Measurements from ENCODE around the gene FER.

DNA sequence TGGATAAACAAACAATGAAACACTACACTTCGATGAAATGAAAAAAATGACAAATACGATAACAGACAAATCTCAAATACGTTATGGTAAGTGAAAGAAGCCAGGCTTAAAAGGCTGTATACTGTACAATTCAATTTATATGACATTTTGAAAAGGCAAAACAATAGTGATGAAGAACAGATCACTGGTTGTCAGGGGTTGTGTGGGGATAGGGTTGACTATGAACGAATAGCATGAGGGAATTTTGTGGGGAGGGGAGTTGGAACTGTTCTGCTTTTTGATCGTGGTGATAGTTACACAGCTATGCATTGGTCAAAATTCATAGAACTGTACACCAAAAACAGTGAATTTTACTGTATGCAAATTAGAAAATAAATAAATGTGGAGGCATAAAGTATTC lies 7.8 kb upstream of the FER start:
- TF ChIP-seq ZNF331 (CRISPR knock-in tag; IDR thresholded peaks at IDR 0.05) (no peak), ELF4 (CRISPR knock-in tag; IDR thresholded peaks at IDR 0.05; ENCODE audit: borderline replicate concordance) (no peak), EZH2 (conservative IDR thresholded peaks at IDR 0.05; ENCODE audit: low read depth, low read length) (no peak), PHF8 (CRISPR knock-in tag; IDR thresholded peaks at IDR 0.05) (no peak), MAFF (IDR thresholded peaks at IDR 0.05; ENCODE audit: low read depth, low read length) (no peak), HNF4A (CRISPR knock-in tag; IDR thresholded peaks at IDR 0.05) (no peak), ZNF652 (CRISPR knock-in tag; IDR thresholded peaks at IDR 0.05; ENCODE audit: borderline replicate concordance, low read depth) (no peak), EP300 (IDR thresholded peaks at IDR 0.05; ENCODE audit: low read depth in 2 of 2, low read length in 2 of 2) (no peak), EP300 (CRISPR knock-in tag; IDR thresholded peaks at IDR 0.05; ENCODE audit: borderline replicate concordance) (no peak), NPAS2 (CRISPR knock-in tag; IDR thresholded peaks at IDR 0.05; ENCODE audit: borderline replicate concordance) (no peak), JUNB (CRISPR knock-in tag; IDR thresholded peaks at IDR 0.05; ENCODE audit: borderline replicate concordance) (no peak)
- TF ChIP-seq, protein P1, sequence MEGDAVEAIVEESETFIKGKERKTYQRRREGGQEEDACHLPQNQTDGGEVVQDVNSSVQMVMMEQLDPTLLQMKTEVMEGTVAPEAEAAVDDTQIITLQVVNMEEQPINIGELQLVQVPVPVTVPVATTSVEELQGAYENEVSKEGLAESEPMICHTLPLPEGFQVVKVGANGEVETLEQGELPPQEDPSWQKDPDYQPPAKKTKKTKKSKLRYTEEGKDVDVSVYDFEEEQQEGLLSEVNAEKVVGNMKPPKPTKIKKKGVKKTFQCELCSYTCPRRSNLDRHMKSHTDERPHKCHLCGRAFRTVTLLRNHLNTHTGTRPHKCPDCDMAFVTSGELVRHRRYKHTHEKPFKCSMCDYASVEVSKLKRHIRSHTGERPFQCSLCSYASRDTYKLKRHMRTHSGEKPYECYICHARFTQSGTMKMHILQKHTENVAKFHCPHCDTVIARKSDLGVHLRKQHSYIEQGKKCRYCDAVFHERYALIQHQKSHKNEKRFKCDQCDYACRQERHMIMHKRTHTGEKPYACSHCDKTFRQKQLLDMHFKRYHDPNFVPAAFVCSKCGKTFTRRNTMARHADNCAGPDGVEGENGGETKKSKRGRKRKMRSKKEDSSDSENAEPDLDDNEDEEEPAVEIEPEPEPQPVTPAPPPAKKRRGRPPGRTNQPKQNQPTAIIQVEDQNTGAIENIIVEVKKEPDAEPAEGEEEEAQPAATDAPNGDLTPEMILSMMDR (CRISPR knock-in tag; IDR thresholded peaks at IDR 0.05): no peak

All from HepG2 (cell line).